DMS114 treated with DMSO at 0.1 percent for 48 hours (cell line): Measurements from ENCODE around the gene ATP6V1D.
"Not testable (repeated sequence)": the region's sequence is repeated elsewhere in the genome, so short reads cannot be mapped to it uniquely, and the experiment has no call there.

ENCODE experiments used
- DNase-seq: peaks from one replicate; lab custom pipeline; 2025; ENCODE audit not compliant: unreplicated experiment; lab: John Stamatoyannopoulos, UW

The ATP6V1D gene

DNA sequence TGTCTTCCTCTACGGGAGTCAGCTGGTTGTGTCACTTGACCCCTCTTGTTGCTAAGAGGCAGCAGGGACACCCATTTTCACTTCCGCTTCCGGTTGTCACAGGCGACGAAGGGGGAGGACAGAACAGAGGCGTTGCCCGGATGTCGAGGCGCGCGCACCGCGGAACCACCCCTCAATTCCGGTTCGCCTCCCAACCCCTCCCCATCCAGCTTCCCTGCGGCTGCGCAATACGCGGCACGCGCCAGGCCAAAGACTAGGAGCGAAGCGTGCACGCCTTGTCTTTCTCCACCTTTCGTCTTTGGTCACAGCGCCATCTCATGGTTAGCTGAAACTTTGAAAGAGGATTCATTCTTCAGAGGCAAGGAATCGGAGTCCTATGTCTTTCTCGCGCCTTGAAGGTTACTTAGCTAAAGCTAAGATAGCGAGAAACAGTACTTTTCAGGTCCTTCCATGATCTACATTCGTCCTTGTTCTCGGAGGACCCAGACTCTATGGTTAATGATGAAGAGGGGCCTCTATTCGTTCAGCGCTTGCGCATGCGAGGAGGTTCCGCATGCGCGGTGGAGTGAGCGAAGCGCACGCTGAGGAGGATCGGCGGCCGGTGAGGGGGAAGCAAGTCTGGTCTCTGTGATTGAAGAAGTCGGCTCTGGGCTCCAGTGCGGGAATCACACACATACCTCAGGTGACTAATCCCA lies at the start of gene ATP6V1D, which contains the start of gene EIF2S1:
Gene ATP6V1D (minus strand): TSS at position 30 of the 695 bp plus-strand sequence. CDS start 106 bp downstream, outside the sequence.
Gene EIF2S1 (plus strand): TSS at position 554 of the 695 bp plus-strand sequence. CDS start 4,440 bp downstream, outside the sequence.
- peak; percentile 93 for DNase-seq

DNA sequence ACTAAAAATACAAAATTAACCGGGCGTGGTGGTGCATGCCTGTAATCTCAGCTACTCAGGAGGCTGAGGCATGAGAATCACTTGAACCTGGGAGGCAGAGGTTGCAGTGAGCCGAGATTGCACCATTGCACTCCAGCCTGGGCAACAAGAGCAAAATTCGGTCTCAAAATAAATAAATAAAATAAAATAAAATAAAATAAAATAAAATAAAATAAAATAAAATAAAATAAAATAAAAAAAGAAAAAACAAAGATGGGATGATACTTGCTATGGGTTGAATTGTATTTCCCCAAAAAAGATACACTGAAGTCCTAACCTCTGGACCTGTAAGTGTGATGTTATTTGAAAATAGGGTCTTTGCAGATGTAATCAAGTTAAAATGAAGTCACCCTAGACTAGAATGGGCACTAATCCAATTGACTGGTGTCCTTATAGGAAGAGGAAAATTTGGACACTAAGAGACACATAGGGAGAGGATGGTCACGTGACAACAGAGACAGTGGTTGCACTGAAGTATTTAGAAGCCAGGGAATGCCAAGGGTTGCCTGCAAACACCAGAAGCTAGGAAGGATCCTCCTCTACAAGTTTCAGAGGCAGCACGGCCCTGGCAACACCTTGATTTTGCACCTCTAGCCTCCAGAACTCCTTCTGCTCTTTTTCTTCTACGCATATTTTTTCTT lies 48.7 kb upstream of the ATP6V1D start:
- DNase-seq = not testable (repeated sequence)

DNA sequence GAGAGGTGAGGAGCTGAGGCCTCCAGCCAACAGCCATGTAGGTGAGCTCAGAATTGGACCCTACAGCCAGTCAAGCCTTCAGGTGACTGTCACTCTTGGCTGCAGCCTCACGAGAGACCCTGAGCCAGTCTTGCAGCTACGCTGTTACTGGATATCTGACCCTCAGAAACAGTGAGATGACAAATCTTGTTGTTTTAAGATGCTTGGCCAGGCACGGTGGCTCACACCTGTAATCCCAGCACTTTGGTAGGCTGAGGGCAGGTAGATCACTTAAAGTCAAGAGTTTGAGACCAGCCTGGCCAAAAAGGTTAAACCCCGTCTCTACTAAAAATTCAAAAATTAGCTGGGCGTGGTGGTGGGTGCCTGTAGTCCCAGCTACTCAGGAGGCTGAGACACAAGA lies 46.2 kb upstream of the ATP6V1D start:
- no peak for DNase-seq

DNA sequence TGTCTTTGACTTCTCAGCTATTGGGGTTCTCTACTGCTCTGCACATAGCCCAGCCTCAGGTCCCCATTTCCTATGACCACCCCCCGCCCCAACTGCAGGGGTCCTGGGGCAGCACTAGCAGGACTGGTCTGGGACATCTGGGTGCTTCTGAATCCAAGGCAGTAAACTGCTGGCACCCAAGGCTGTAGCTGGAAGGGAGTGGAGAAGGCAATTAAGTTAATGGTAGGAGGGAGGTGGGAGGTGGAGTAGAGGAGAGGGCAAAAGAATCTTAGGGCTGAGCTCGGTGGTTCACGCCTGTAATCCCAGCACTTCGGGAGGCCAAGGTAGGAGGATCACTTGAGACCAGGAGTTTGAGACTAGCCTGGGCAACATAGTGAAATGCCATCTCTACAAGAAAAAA lies 40.8 kb upstream of the ATP6V1D start:
- no peak for DNase-seq

DNA sequence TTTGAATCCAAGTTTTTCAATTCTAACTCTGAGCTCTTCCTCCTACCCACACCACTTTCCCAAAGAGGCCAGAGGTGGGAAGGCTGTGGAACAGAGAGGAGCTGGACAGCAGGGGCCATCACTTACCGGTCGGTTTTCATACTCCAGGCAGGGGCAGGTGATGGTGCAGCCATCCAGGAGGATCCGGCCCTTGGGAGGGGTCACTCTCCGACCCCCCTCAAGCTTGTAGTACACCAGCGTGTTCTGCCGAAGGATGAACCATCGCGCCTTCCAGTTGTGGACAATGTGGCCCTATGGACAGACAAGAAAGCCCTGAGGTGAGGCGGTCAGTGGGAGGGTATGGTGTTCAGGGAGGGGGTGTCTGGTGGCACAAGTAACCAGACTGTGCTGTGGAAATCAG lies 37.9 kb upstream of the ATP6V1D start:
- no peak for DNase-seq

DNA sequence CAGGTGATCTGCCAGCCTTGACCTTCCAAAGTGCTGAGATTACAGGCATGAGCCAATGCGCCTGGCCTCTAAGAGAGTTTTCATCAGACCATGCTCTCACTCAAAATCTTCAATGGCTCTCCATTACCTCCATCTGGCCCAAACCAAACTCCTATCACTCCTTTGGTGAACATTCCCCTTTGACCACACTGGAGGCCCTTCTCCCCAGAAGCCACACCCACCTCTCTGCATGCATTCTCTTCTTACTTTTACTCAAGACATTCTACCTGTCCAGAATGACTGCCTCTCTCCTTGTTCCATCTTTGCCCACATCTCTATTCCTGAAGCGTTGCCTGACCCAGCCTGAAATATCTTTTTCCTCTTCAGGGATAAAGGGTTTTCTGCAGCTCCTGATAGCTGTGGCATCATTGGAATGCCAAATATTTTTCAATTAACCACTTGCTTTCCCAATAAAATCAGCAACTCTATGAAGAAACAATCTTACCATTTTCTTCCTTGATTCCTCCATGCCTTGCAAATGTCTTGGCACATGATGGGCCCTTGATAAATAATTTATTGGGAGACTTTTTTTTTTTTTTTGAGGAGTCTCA lies 36.9 kb upstream of the ATP6V1D start:
- DNase-seq = no peak

DNA sequence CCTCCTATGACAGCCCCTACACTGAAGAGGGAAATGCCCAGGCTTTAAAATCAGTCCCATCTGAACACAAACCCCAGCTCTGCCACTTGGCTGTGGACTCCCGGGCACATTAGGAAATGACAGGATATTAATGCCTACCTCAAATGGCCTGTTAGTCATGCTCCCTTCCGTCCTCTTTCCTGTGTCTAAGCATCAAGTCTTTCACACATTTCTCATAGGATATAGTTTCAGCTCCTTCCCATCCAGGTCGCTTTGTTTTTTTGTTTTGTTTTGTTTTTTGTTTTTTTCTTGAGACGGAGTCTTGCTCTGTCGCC lies 36.2 kb upstream of the ATP6V1D start:
- no peak for DNase-seq

DNA sequence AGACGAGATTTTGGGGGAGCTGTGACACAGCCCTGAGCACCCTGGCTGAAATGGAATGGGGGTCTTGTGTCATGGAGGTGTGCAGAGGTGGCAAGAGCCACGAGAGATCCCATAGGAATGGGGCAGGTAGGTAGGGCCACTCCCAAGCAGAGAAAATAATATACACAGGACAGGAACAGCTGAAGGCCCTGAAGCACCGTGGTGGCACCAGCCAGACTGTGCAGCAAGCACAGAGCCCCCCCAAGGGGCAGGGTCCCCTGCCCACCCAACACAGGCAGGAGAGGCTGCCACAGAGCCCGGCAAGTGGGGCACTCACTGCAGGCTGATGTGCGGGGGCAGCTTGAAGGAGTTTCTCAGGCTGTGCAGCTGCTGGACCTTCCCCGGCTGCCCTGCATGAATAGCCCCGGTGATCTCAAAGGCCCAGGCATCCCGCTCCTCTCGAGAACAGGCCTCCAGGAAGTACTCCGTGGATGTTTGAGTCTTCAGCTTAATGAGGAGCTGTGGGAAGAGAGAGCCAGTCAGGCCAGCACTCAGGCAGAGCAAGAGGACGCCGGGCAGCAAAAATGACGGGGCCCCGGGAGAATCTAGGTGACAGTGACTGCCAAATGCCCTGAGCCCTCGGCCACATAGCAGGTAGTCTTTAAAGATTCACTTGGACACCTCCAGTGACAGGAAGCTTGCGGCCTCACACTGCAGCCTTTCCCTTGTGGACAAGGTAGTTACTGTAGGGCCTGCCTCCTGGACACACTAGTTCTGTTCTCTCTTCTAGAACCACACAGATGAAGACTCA lies 35.7 kb upstream of the ATP6V1D start:
- no peak for DNase-seq

DNA sequence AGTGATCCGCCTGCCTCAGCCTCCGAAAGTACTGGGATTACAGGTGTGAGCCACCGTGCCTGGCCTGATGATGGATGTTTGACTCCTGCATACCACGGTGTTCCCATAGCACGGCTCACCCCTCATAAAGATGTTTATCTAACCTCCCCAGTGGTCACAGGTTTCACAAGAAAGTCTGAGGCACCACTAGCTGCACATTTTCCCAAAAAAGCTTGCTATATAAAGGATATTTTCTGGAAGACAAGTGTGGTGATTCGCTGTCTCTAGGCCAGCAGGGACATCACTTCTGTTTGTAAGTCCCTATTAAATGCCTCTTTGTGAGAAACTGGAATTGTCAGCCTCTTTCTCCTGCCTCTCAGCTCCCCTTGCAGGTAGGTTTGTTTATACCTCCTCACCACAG lies 34.1 kb upstream of the ATP6V1D start:
- no peak for DNase-seq

DNA sequence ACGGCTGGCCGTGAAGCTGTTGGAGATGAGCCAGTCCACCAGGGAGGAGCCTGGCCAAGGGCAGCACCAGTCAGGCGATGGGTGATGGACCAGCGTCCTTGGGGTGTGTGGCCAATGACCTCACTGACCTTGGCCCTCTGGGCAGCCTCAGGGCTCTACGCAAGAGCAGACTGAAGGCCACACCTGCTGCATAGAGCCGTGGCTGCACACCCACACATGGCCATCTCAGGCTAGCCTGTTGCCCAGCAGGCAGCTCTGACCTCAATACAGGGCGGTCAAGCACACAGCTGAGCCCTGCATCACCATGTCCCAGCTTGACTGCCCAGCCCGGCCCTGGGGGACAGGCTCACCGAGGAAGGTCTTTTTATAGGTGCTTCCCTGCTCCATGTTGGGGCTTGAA lies 33.2 kb upstream of the ATP6V1D start:
- no peak for DNase-seq

DNA sequence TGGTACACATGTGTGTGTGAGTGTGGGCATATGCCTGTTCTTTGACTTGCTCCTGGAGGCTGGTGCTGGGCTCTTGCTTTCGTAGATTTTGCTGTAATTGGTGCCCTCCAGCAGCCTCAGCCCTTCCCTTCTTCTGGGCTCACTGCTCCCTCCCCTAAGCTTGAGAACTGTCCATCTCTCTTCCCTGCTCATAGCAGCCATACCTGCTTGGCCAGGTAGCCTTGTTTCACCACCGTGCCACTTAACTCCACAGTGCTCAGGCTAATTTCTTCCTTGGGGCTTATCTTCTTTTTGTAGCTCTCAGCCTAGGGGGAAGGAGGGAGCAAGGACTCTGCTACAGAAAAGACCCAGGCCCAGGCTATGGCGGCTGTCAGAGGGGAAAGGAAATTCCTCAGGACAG lies 32.5 kb upstream of the ATP6V1D start:
- no peak for DNase-seq

DNA sequence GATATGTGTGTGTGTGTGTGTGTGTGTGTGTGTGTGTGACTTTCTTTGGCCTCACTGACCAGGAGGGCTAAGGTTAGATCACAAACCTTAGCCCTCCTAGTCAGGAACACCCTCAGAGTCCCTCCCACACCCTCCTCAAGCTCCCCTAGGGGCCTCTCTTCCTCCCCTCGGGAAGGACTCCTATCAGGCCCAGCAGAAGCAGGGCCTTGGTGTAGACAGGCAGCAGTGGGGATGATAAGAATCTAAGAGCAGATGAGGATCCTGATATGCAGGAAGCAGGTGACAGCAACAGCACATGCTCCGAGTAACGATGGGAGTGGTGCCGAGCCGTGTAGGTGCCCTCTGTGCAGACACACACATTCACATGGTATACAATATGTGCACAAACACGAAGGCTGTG lies 31.7 kb upstream of the ATP6V1D start:
- DNase-seq = no peak

DNA sequence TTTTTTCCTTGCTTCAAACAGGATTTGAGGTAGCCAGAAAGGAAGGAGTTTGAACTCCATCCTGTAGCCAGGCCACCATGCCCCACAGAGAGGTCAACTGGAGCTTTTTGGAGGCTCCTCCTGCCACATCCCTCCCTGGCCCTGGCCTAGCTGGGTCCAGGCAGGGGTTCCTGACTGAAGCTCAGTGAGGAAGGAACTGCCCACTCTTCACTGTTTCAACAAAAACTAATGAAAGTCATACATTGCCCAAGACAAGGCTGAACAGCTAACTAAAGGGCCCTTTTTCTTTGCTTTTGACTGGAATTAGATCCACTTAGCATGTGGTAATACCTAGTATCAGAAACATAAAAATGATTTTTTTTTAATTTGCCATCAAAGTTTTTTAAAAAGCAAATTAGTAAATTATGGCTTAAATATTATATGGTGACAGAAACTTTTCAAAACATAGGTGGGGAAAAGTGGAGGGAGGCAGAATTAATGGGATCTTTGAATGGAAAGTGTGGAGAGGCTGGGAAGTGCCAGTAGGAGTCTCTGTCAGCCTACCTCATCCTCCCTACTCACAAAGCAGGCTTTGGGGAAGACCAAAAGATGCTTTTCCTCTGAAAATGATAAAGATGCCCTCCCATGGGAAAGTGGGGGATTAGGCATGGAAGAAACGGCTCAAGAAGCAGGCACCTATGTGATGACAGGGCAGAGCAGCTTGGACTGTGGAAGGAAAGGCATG lies 30.4 kb upstream of the ATP6V1D start:
- no peak for DNase-seq

DNA sequence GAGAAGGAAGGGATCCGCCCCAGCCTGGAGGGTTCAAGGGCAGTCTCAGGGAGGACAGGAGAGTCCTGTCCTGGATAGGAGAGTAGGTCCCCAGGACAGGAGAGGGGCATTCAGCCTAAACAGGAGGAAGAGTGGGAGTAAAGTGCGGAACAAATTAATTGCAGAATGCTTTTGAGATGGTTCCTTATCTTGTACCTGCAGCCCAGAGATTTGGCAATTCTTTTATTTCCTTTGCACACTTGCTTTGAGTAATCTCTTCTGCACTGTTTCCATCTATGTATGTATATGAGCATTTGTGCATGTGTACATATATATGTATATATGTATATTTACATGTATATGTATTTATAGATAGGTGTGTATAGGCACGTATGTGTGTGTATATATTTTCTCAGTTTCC lies 29.7 kb upstream of the ATP6V1D start:
- no peak for DNase-seq

DNA sequence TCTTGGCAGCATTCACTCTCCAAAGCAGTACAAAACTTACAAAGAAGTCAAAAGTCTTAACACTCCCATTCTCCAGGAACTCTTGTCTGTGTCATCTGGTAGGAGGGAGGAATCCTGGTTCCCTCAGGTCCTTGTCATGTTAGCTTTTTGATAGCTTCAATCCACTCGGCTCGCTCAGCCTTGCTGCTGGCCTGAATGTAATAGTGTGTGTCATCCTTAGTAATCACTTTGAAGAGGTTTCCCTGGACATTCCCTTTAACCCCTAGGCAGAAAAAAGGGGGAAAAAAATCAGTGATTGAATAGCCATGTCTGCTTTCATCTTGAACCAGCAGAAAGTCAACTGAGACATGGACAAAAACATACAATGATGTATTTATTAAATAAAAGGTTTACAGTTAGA lies 27.6 kb upstream of the ATP6V1D start:
- no peak for DNase-seq

DNA sequence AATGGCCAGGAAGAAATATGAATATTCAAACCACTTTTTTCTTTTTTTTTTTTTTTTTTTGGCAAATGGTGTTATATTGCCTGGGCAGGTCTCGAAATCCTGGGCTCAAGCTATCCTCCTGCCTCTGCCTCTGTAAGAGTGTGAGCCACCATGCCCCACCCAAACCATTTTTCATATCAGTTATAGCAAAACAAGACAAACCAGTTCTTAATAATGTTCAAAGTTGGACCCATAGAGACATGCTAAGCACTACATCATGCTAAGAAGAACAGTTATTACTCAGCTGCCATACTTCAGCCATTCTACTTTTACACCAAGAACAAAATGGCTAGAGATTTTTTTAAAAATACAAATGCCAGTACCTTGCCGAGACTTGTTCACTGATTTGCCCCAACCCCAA lies 26.0 kb upstream of the ATP6V1D start:
- no peak for DNase-seq

DNA sequence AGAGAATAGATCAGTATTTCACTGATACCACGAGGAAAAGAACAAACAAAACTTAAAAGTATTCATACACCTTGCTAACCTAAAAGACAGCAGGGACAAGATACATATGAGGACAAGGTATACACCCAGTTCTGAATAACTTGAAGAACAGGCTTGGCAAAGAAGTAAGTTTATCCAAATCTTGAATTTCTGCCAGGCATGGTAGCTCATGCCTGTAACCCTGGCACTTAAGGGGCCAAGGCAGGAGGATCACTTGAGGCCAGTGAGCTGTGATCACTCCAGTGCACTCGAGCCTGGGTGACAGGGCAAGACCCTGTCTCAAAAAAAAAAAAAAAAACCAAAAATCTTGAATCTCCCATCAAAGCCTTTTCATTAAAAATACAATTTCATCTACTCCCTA lies 25.5 kb upstream of the ATP6V1D start:
- no peak for DNase-seq

DNA sequence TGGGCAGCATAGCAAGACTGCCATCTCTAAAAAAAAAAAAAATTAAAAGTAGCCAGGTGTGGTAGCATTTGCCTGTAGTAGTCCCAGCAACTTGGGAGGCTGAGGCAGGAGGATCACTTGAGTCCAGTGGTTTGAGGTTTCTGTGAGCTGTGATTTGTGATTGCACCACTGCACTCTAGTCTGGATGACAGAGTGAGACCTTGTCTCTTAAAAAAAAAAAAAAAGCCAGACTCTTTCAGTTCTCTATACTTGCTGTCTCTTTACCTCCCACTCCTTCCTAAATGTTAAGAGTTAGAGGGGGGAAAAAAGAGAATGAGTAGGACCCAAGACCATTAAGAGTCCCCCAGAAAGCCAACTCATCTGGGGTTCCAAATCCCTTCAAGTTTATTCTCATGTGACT lies 18.3 kb upstream of the ATP6V1D start:
- no peak for DNase-seq

DNA sequence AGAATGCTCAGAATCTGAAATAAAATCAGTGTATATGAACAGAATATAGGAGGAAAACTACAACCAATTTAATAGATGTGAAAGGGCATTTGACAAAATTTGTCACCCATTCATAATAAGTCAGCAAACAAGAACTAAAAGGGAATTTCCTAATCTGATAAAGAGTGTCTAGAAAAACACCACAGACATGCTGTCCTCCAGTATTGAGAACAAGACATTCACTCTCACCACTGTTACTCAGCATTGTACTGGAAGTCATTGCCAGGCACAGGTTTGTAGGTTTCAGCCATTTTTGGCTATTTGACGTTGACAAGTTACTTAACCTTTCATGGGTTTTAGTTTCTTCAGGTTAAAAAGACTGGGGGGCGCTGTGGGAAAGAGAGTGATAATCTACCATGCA lies 13.7 kb upstream of the ATP6V1D start:
- DNase-seq = no peak

DNA sequence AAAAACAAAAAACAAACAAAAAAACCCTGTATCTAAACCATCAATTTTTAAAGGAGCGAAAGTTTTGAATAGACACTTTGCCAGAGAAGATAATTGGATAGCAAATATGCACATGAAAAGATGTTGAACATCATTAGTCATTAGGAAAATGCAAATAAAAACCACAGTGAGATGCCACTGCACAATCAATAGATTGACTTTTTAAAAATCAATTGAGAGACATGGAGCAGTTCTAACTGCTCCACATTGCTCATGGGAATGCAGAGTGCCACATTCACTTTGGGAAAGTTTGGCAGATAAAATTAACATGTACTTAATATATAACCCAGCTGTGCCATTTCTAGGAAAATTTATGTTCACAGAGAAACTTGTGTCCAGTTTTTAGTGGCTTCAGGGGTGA lies 13.2 kb upstream of the ATP6V1D start:
- DNase-seq = no peak
